Smooth muscle cell of bladder (primary cell): ENCODE measurements around the gene GLB1L2. TPM values are rescaled to one million over a fixed set of nuclear protein-coding genes. Genes with fewer than 3 reads are reported as not detected.

ENCODE experiments used
- total RNA-seq: library from RNA; depleted of rRNA; stranded (reverse); fragments of >200 nt; gene quantifications from 2 replicates; pipeline ENCODE4 v1.2.3, GENCODE V29; 2014

Gene GLB1L2, protein sequence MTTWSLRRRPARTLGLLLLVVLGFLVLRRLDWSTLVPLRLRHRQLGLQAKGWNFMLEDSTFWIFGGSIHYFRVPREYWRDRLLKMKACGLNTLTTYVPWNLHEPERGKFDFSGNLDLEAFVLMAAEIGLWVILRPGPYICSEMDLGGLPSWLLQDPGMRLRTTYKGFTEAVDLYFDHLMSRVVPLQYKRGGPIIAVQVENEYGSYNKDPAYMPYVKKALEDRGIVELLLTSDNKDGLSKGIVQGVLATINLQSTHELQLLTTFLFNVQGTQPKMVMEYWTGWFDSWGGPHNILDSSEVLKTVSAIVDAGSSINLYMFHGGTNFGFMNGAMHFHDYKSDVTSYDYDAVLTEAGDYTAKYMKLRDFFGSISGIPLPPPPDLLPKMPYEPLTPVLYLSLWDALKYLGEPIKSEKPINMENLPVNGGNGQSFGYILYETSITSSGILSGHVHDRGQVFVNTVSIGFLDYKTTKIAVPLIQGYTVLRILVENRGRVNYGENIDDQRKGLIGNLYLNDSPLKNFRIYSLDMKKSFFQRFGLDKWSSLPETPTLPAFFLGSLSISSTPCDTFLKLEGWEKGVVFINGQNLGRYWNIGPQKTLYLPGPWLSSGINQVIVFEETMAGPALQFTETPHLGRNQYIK
- 0.18 and 0.43 TPM in 2 replicates for total RNA-seq

DNA sequence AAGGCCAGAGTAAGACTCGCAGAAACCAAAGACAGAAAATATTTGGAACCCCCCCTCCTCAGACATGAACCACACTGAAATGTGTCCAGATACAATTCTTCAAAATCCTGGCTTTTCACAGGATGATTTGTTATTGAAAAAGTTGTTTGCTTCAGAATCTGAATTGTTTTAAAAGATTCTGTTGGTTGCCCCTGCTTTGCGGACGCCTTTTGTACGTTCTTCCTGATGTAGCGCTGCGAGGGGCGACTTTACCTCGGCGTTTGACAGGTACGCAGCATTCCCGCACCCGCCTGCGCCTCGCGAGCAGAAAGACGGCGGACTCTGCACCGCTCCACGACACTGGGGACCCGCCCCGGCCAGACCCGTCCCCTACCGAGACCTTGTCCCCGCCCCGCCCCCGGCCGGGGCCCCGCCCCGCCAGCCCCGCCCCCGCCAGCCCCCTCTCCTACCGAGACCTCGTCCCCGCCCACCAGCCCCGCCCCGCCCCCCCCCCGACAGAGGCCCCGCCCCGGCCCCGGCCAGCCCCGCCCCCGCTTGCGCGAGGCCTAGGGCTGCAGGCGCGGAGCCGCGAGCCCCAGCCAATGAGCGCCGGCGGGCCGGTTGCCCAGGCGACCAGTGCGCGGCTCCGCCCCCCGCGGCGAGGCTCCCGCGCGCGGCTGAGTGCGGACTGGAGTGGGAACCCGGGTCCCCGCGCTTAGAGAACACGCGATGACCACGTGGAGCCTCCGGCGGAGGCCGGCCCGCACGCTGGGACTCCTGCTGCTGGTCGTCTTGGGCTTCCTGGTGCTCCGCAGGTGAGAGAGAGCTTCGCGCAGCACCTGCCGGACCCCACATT, at the start of gene GLB1L2:
TSS of gene GLB1L2 (plus strand) at position 635 of the 835 bp plus-strand sequence. CDS start at position 709, 74 bp downstream.

DNA sequence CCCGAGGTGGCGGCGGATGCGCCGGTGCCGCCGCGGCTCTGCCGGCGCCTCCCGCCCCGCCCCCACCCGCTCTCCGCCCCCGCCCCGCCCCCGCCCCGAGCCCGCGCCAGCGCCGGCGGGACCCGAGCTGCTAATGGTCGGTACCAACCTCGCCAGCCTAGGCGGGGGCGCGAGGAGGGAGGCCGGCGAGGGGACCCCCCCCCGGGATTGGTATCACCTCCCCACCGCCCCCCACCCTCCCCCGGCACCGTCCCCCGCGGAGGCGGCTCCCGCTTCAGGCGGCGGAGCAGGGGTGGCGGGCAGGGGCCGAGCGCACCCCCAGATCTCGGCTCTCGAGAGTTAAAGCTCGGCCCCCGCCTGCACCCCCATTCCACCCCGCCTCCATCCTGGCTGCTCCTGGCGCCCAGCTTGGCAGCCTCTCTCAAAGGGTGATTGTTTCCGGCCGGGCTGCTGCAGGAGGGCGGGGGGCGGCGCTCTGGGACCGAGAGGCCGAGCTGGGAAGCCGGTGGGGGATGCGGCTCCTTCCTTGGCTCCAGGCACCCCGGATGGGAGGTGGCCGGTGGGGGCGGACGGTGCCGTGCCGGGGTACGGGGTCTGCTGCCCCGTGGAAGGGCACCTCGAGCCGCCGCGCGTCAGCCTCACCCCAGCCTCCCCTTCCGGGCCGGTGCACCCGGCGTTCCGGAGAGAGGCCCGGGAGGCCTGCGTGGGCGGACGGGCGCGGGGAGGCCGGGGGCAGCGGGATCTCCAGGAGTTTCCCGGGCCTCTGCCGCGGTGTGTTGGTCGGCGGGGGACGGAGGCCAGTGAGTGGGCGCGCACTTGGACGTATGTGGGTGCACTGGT, 80.6 kb downstream of the GLB1L2 start, which contains the start of gene B3GAT1:
TSS of gene B3GAT1 (minus strand) at position 40 of the 840 bp plus-strand sequence. CDS start 24,583 bp downstream, outside the sequence.

Other genes starting within 250 kb of the GLB1L2 start
- gene NCAPD3, start 108.0 kb upstream of the GLB1L2 start, total RNA-seq: 6.1 and 6.5 TPM in 2 replicates
- 32.4 and 42.0 TPM in 2 replicates for gene VPS26B, start 107.3 kb upstream of the GLB1L2 start, total RNA-seq
- gene THYN1, start 78.6 kb upstream of the GLB1L2 start, total RNA-seq: 75.3 and 79.9 TPM in 2 replicates
- 16.9 TPM in 2 replicates for gene ACAD8, start 78.4 kb upstream of the GLB1L2 start, total RNA-seq
- gene GLB1L3, start 55.6 kb upstream of the GLB1L2 start, total RNA-seq: not detected in 2 replicates
- 0.09 TPM in 1 of 2 replicates, not detected in the other for gene B3GAT1, start 80.3 kb downstream of the GLB1L2 start, total RNA-seq